SIG-M5 (cell line): Measurements from ENCODE around the gene XPR1.
A peak's percentile ranks its signal among the peaks of the same experiment; 100 is the strongest.
"Not testable (repeated sequence)": the region's sequence is repeated elsewhere in the genome, so short reads cannot be mapped to it uniquely, and the experiment has no call there.

Experiments
- DNase-seq: peaks from one replicate; lab custom pipeline; 2025; lab: John Stamatoyannopoulos, UW

The XPR1 gene

DNA sequence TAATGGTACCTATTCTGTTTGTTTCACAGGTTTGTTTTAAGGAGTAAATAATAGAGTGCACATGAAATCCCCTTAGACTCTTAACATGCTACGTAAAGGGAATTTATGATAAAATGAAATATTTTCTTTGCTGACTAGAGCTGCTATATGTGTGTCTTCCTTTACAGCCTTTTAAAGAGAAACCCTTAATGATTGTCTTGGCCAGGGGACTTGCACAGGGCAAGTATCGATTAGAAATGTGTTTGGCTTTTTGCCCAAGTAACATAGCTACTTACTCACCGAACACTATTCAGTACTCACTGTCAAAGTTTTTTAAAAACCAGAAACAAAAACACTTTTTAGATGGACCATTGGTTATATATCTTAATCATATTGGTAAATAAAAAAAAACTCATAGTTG lies 209.6 kb downstream of the XPR1 start:
- DNase-seq: no peak

- no peak for DNase-seq
Measured at GRCh38 chr1:180842052-180842451, 210.2 kb downstream of the XPR1 start.

- no peak for DNase-seq
Measured at GRCh38 chr1:180842491-180843275, 210.9 kb downstream of the XPR1 start.

GRCh38 chr1:180845352-180845751 lies 213.5 kb downstream of the XPR1 start:
- no peak for DNase-seq

DNA sequence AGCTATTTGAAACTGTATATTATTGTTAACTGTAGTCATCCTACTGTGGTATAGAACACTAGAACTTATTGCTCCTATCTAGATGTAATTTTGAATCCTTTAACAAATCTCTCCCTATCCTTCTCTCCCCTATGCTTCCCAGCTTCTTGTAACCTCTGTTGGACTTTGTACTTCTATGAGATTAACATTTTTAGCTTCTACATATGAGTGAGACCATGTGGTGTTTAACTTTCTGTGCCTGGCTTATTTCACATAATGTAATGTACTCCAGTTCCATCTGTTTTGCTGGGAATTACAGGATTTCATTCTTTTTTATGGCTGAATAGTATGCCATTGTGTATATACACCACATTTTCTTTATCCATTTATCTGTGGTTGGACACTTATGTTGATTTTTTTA lies 216.4 kb downstream of the XPR1 start:
- no peak for DNase-seq

DNA sequence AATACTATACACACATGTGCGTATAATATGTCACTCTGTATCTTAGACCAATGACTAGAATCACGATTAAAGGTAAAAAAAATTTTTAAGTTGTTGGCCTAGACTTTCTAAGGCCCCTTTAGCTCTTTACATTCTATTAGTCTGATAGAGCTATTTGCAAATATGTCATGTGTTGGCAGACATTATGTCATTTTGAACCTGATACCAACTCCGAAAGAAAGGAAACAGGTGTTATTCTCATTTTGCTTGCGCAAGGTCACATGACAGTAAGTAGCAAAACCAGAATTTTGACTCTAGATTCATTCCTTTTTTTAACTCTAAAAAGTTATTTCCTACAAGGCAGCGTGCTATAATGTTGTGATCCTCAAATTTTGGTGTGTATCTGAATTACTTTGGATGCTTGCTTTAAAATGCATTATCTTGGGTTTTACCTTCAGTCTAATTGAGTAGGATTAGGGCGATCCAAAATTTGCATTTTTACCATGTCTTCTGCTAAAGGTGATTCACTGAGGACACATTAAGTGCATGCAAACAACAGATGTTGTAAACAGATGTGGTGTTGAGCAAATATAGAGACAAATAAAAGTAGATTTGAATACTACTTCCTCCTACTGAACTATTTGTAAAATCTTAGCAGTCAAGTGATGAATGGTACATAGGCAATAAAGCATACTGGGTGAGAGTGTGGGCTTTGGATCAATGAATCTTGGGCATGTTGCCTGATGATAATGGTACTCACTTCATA lies 217.4 kb downstream of the XPR1 start:
- no peak for DNase-seq

- peak; percentile 45 for DNase-seq
Measured at GRCh38 chr1:180851995-180852887, 220.4 kb downstream of the XPR1 start.

DNA sequence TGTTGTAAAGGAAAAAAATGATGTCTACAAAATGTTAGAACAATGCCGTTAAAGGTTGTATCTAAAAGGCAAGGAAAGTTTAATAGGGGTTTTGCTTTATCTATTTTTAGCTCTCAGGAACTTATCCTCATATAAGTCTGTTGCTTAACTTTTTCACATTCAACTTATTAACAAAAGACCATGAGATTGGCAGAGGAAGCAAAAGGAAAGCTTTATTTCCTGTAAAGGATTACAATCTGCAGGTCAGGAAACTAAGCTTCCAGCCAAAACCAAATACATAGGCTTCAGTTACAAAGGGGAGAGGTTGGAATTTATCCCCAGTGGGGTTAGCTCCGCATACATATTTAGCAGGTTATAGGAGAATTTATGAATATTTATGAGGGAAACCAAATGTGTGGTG lies 222.2 kb downstream of the XPR1 start:
- no peak for DNase-seq

DNA sequence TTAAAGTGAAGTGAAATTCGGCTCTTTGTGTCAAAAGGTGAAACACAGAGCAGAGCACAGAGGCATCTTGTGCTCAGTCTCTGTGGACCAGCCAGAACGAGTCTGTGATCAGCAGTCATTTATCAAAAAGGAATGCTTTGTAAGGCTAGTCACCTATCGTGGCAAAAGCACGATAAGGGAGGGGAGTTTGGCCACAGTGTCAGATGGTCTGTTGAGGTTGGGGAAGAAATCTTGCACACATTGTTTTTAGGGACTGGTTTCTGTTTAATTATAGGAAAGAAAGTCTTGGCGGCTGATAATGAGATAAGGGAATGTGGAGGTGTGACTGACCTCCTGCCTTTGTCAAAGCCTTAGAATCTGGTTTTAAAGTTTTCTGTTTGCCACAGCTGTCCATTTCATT lies 222.6 kb downstream of the XPR1 start:
- no peak for DNase-seq

DNA sequence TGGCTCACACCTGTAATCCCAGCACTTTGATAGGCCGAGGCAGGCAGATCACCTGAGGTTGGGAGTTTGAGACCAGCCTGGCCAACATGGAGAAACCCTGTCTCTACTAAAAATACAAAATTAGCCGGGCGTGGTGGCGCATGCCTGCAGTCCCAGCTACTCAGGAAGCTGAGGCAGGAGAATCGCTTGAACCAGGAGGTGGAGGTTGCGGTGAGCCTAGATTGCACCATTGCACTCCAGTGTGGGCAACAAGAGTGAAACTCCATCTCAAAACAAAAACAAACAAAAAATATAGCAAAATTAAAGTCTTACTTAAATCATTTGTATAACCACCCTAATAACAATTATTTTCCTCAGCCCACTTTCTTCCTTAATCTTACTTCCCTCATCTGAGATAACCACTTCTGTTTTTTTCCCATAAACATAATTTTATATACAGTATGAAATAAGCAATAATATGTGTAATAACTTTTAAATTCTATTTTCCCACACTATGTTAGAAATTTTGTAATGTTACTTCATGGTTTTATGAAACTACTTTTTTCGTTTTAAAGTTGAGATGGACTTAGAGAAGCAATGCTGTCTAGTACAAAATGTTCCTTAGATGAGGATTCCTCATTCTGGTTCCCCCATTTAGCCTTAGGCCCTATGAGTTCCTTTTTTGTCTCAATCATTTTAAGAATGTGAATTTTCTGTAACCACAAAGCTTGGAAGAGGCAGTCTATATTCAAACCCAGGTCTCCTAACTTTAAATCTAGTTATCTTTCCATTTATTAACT lies 226.3 kb downstream of the XPR1 start:
- DNase-seq: not testable (repeated sequence)

DNA sequence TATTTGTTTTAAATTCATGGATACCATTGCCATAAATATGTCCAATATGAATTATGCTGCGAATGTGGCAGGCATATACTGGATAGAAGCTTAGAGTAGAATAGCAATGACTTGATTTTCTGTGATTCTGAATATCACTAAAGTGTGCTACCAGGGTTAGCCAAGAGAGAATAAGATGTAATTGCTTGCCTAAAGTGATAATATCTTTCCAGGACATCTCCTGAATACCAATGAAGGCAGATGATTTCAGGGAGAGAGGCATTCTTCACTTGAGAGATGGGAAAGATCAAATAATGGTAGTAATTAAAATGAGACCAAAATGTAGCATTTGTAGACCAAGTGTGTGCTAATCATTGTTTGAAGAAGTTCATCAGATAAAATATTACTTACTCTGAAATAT lies 227.5 kb downstream of the XPR1 start:
- DNase-seq: no peak

DNA sequence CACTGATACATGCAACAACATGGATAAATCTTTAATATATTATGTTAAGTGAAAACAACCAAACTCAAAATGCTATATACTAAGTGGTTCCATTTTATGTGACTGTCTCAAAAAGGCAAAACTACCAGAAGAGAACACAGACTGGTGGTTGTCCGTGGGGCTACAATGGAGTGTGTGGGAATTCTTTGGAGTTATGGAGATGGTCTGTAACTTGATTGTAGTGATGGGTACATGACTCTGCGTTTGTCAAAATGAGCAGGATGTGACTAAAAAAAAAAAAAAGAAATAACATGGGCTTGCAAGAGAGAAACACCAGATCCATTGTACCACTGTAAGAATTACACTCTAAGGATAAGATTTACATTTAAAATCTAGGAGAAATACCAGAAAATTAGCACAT lies 228.7 kb downstream of the XPR1 start:
- DNase-seq: no peak

DNA sequence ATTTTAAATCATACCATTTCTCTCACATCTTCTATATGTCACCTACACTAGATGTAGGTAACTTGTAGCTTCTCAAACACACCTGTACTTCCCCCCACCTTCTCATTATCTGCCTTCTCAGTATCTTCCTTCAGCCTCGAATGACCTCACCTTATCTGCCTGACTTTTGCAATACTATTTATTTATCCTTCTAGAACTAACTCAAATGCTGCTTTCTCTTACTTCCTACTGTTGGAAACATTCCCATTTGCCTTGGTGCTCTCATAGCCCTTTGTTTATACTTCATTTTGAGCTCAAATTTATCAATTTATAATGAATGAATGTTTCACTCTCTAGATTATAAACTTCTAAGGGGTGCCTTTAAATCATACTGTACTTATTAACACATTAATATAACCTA lies 230.5 kb downstream of the XPR1 start:
- no peak for DNase-seq

- DNase-seq: no peak
Measured at GRCh38 chr1:180863158-180863775, 231.4 kb downstream of the XPR1 start.

GRCh38 chr1:180881806-180882509 lies 250.1 kb downstream of the XPR1 start:
- no peak for DNase-seq

GRCh38 chr1:180884588-180885300 lies 252.9 kb downstream of the XPR1 start:
- no peak for DNase-seq

DNA sequence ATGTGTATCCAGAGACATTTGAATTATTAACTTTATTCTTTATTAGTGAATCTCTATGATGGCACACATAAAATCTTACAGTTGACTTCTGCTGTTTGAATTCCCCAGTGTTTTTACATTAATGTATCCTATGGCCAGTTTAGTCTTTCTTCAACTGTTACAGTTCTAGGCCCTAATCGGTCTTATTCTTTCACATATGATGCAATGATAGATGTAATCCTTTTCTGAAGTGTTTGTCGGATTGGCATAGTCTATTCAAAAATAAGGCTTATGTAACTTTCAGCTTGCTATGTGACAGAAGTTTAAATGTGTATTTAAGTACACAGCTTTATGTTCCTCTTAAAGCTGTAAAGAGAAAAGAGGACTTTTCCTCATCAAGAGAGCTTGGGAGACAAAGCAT lies 254.5 kb downstream of the XPR1 start:
- DNase-seq: no peak

DNA sequence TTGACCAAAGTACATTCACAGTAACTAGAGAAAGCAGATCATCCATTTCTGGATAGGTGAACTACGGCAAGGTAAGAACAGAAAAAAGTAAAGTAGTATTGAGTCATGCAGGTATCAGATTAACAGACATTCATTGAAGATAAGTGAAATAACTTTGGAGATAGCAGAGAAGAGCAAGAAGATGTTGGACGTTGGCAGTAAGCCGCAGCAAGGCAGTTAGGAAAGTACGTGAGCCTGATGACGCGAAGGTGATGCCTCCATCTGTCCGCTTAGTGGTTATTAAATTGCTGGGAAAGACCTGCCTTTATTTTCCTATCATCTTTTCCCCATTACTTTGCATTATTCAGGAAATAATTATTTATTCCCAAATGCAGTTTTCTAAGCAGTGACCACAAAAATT lies 256.0 kb downstream of the XPR1 start:
- DNase-seq: no peak

- no peak for DNase-seq
Measured at GRCh38 chr1:180888870-180889269, 257.0 kb downstream of the XPR1 start.

- DNase-seq: no peak
Measured at GRCh38 chr1:180889325-180889724, 257.5 kb downstream of the XPR1 start.
